RWPE1 (cell line): Measurements from ENCODE around the gene CLEC4A.
"Not testable (repeated sequence)": the region's sequence is repeated elsewhere in the genome, so short reads cannot be mapped to it uniquely, and the experiment has no call there.

Source experiments
- CTCF ChIA-PET: fragments of 350-600 bp; sonication (Branson Sonifier 250); formaldehyde crosslinking; extraction: SDS; loops from one replicate; lab custom pipeline; 2021; lab: Yijun Ruan, JAX
- POLR2A ChIA-PET: fragments of 400-600 bp; formaldehyde crosslinking; extraction: SDS; loops from one replicate; lab custom pipeline; 2020; ENCODE audit warnings: antibody characterized with exemption; ENCODE audit not compliant: low non-redundant PET; lab: Yijun Ruan, JAX
- DNase-seq: peaks from one replicate; pipeline ENCODE4 v3.0.0; 2012; ENCODE audit warnings: low spot score
- H3K27ac ChIP-seq: fragments of 450-650 bp; 2 replicates; pipeline ENCODE4 v1.5.1; 2017
- CTCF ChIP-seq: fragments of 450-650 bp; conservative IDR thresholded peaks from 2 replicates; pipeline ENCODE4 v1.5.1; 2017; ENCODE audit warnings: low read depth, mild to moderate bottlenecking

The CLEC4A gene

GRCh38 chr12:8127138-8127537 is 3.7 kb downstream of the CLEC4A start:
- no peak overlapping the region for H3K27ac ChIP-seq
- ChIA-PET CTCF (no interaction called here), POLR2A (no interaction called here)
- TF ChIP-seq CTCF, result no peak
- no peak for DNase-seq

- POLR2A ChIA-PET, DNase-seq, H3K27ac ChIP-seq, CTCF ChIA-PET: not testable (repeated sequence)
These were observed 10.4 kb downstream of the CLEC4A start for GRCh38 chr12:8133636-8134397.

DNA sequence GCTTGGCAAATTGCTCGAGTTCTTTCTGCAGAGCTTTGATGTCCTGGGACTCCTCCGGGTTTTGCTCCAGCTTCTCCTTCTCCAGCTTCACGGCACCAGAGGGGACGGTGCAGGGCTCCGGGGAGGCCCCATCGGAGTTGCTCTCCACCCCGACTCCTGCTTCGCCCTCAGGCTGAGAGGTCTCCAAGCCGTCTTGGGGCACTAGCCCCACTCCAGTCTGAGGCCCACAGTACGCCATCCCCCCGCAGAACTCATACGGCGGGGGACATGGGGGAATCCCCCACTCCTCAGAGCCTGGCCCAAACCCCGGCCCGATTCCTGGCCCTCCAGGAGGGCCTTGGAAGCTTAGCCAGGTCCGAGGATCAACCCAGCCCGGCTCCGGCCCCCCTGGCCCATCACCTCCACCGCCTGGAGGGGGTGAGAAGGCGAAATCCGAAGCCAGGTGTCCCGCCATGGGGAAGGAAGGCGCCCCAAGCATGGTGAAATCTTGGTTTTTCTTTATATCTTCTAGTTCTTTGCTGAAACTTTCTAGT is 11.0 kb downstream of the CLEC4A start:
- POLR2A ChIA-PET, DNase-seq, CTCF ChIA-PET: not testable (repeated sequence)

GRCh38 chr12:8141647-8142046 is 18.2 kb downstream of the CLEC4A start:
- DNase-seq, POLR2A ChIA-PET, H3K27ac ChIP-seq, CTCF ChIA-PET: not testable (repeated sequence)

More for the DNA sequence above, 11.0 kb downstream of the CLEC4A start:
- not testable (repeated sequence) for H3K27ac ChIP-seq

DNA sequence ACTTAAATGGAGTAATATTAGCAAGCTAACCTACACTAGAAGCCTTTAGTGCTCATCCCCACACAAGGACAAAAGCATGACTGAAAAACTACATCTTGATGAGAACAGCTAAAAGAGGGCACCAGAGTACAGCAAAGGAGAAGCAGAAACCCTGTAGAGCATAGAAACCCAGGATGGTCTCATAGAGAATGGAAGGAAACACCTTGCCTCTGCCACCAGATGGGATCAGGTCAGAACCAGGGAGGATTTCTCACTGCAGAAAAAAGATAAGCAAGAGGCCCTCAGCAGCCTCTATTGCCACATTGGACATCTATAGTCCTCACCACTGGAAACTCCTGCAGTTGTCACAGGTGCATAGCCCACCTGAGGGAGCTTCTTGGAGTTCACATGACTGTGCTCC is 19.8 kb downstream of the CLEC4A start:
- CTCF ChIA-PET, result no interaction called here
- DNase-seq, result no peak

GRCh38 chr12:8145754-8146441 is 22.5 kb downstream of the CLEC4A start:
- H3K27ac ChIP-seq, result no peak overlapping the region
- ChIA-PET CTCF (no interaction called here), POLR2A (no interaction called here)
- no peak for DNase-seq
- TF ChIP-seq CTCF, result no peak

More for the DNA sequence above, 19.8 kb downstream of the CLEC4A start:
- H3K27ac ChIP-seq, result no peak overlapping the region
- POLR2A ChIA-PET, result no interaction called here
- no peak for TF ChIP-seq CTCF

DNA sequence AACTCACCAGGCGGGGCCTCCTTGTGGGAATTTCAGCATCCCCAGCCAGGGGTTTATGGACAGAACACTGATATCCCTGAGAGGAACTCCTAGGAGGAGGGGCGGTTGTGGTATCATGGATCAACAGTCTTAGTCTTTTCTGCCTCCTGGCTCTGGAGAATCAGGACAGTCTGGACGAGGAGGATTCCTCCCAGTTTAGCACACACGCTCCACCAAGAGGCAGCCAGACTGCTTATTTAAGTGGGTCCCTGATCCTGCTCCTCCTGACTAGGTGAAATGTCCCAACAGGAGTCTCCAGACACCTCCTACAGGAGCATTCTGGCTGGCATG is 23.0 kb downstream of the CLEC4A start:
- CTCF ChIA-PET, result no interaction called here
- POLR2A ChIA-PET, result no interaction called here
- TF ChIP-seq CTCF, result no peak
- no peak overlapping the region for H3K27ac ChIP-seq
- no peak for DNase-seq

DNA sequence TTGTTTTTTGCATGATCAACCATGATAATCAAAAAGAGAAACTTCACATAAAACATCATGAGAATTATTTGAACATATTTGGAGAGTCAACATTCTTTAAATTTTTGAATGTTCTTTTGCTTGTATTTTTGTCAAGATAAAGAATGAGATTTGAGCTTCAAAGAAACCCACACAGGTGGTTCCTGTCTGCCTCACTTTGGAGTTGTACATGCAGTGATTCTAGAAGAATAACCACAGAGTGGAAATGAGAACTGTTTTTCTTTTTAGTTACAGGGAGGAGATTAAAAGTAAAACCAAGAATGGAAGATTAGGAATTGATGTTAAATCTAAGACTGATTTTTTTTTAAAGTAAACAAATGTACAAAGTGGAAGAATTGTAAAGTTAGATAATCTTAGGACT is 31.1 kb downstream of the CLEC4A start:
- DNase-seq, result no peak
- no peak overlapping the region for H3K27ac ChIP-seq
- no peak for TF ChIP-seq CTCF
- ChIA-PET POLR2A (no interaction called here), CTCF (no interaction called here)
